ENCODE results near the gene RUNX1. TPM values are rescaled to one million over a fixed set of nuclear protein-coding genes. Genes with fewer than 3 reads are reported as not detected.

RUNX1 gene
- polyA plus RNA-seq, 1 of the 3 experiments (the other 2 are of a cell fraction), result 17.1 TPM

DNA sequence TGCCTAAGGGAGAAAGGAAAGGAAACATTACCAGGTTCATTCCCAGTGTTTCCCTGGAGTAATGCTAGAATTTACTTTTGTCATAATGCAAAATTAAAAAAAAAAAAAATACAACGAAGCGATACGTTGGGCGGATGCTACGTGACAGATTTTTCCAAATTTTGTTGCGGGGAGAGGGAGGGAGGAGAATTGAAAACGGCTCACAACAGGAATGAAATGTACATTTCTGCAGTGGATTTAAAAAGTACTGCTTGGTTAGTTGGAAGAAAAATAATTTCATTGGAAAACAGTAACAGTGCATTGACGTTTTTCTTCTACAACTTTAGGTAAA, 157.5 kb downstream of the RUNX1 start:
- no peaks in the 10 kb centered on the region for H3K9me3 ChIP-seq
- H3K9me2 ChIP-seq, result no peaks in the 10 kb centered on the region
- H3K27me3 ChIP-seq (ENCODE audit: insufficient read depth), result no peaks in the 10 kb centered on the region
- H3K79me2 ChIP-seq (ENCODE audit: insufficient read depth), result peaks cover 26% of the 10 kb centered on the region
- 29% methylated on average over 8 of the region's 8 CpGs for WGBS (ENCODE audit: low lambda C conversion rate)
- TF ChIP-seq, protein P1, sequence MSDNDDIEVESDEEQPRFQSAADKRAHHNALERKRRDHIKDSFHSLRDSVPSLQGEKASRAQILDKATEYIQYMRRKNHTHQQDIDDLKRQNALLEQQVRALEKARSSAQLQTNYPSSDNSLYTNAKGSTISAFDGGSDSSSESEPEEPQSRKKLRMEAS (IDR thresholded peaks at IDR 0.05; ENCODE audit: low read depth), result no peak
- no peak for TF ChIP-seq GATA2 (CRISPR knock-in tag; IDR thresholded peaks at IDR 0.05)
- no peak for TF ChIP-seq YY1 (IDR thresholded peaks at IDR 0.05; ENCODE audit: low read depth)
- TF ChIP-seq, protein P2, sequence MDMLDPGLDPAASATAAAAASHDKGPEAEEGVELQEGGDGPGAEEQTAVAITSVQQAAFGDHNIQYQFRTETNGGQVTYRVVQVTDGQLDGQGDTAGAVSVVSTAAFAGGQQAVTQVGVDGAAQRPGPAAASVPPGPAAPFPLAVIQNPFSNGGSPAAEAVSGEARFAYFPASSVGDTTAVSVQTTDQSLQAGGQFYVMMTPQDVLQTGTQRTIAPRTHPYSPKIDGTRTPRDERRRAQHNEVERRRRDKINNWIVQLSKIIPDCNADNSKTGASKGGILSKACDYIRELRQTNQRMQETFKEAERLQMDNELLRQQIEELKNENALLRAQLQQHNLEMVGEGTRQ (IDR thresholded peaks at IDR 0.05; ENCODE audit: borderline replicate concordance, low read depth, low read length), result no peak
- TF ChIP-seq RFX5 (IDR thresholded peaks at IDR 0.05; ENCODE audit: low read length), result no peak
- TF ChIP-seq NFIC (IDR thresholded peaks at IDR 0.05; ENCODE audit: borderline replicate concordance), result no peak
- TF ChIP-seq, protein P3, sequence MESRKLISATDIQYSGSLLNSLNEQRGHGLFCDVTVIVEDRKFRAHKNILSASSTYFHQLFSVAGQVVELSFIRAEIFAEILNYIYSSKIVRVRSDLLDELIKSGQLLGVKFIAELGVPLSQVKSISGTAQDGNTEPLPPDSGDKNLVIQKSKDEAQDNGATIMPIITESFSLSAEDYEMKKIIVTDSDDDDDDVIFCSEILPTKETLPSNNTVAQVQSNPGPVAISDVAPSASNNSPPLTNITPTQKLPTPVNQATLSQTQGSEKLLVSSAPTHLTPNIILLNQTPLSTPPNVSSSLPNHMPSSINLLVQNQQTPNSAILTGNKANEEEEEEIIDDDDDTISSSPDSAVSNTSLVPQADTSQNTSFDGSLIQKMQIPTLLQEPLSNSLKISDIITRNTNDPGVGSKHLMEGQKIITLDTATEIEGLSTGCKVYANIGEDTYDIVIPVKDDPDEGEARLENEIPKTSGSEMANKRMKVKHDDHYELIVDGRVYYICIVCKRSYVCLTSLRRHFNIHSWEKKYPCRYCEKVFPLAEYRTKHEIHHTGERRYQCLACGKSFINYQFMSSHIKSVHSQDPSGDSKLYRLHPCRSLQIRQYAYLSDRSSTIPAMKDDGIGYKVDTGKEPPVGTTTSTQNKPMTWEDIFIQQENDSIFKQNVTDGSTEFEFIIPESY (IDR thresholded peaks at IDR 0.05; ENCODE audit: borderline replicate concordance, low read depth), result no peak
- TF ChIP-seq RAD21 (IDR thresholded peaks at IDR 0.05; ENCODE audit: low read length), result no peak
- TF ChIP-seq, protein P4, sequence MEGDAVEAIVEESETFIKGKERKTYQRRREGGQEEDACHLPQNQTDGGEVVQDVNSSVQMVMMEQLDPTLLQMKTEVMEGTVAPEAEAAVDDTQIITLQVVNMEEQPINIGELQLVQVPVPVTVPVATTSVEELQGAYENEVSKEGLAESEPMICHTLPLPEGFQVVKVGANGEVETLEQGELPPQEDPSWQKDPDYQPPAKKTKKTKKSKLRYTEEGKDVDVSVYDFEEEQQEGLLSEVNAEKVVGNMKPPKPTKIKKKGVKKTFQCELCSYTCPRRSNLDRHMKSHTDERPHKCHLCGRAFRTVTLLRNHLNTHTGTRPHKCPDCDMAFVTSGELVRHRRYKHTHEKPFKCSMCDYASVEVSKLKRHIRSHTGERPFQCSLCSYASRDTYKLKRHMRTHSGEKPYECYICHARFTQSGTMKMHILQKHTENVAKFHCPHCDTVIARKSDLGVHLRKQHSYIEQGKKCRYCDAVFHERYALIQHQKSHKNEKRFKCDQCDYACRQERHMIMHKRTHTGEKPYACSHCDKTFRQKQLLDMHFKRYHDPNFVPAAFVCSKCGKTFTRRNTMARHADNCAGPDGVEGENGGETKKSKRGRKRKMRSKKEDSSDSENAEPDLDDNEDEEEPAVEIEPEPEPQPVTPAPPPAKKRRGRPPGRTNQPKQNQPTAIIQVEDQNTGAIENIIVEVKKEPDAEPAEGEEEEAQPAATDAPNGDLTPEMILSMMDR (IDR thresholded peaks at IDR 0.05), result no peak
- TF ChIP-seq POLR2AphosphoS5 (IDR thresholded peaks at IDR 0.05; ENCODE audit: low read depth, low read length), result no peak
- TF ChIP-seq, protein P5, sequence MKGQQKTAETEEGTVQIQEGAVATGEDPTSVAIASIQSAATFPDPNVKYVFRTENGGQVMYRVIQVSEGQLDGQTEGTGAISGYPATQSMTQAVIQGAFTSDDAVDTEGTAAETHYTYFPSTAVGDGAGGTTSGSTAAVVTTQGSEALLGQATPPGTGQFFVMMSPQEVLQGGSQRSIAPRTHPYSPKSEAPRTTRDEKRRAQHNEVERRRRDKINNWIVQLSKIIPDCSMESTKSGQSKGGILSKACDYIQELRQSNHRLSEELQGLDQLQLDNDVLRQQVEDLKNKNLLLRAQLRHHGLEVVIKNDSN (IDR thresholded peaks at IDR 0.05; ENCODE audit: borderline replicate concordance, low read depth), result no peak
- TF ChIP-seq MEF2A (IDR thresholded peaks at IDR 0.05; ENCODE audit: borderline replicate concordance, low read depth), result no peak
- TF ChIP-seq, protein P6, sequence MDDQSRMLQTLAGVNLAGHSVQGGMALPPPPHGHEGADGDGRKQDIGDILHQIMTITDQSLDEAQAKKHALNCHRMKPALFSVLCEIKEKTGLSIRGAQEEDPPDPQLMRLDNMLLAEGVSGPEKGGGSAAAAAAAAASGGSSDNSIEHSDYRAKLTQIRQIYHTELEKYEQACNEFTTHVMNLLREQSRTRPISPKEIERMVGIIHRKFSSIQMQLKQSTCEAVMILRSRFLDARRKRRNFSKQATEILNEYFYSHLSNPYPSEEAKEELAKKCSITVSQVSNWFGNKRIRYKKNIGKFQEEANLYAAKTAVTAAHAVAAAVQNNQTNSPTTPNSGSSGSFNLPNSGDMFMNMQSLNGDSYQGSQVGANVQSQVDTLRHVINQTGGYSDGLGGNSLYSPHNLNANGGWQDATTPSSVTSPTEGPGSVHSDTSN (IDR thresholded peaks at IDR 0.05), result no peak
- TF ChIP-seq, protein P7, sequence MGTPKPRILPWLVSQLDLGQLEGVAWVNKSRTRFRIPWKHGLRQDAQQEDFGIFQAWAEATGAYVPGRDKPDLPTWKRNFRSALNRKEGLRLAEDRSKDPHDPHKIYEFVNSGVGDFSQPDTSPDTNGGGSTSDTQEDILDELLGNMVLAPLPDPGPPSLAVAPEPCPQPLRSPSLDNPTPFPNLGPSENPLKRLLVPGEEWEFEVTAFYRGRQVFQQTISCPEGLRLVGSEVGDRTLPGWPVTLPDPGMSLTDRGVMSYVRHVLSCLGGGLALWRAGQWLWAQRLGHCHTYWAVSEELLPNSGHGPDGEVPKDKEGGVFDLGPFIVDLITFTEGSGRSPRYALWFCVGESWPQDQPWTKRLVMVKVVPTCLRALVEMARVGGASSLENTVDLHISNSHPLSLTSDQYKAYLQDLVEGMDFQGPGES (IDR thresholded peaks at IDR 0.05; ENCODE audit: low read depth, low read length), result no peak
- TF ChIP-seq EZH2phosphoT487 (IDR thresholded peaks at IDR 0.05; ENCODE audit: borderline replicate concordance, low read depth), result no peak
- no peak for TF ChIP-seq TAF1 (IDR thresholded peaks at IDR 0.05; ENCODE audit: borderline replicate concordance, low read depth, low read length)
- TF ChIP-seq TEAD4 (IDR thresholded peaks at IDR 0.05; ENCODE audit: borderline replicate concordance, insufficient read depth), result no peak
- no peak for TF ChIP-seq SMC3 (IDR thresholded peaks at IDR 0.05; ENCODE audit: low read depth, low read length)
- no peak for TF ChIP-seq GABPA (IDR thresholded peaks at IDR 0.05; ENCODE audit: low read depth)
- no peak for DNase-seq
- peak overlapping the region; percentile 43; the same call in 1 of the 2 replicates for H2AFZ ChIP-seq (ENCODE audit: low read depth)
- peak overlapping the region; percentile 81; a peak in 3 of 4 replicates for H3K4me3 ChIP-seq (ENCODE audit: low read depth in 2 of 2, low read length in 1 of 2)
- peaks cover 9% of the 10 kb centered on the region for H3F3A ChIP-seq (replicated peaks; ENCODE audit: insufficient read depth)
- ChIA-PET CTCF (interaction anchor here (1.0 to 1.5 kb wide), 2 partner anchors 10 to 42 kb away, joined by 3 read pairs; no protein-coding TSS in a partner anchor), POLR2A (no interaction called here)
- H4K20me1 ChIP-seq (ENCODE audit: insufficient read depth), result peaks cover 7% of the 10 kb centered on the region
- H3K36me3 ChIP-seq (replicated peaks in 1 of 2; ENCODE audit: control insufficient read depth in 1 of 2, insufficient read depth in 2 of 2, low read length in 1 of 2), result no peaks in the 10 kb centered on the region
- peaks cover 0 to 7% of the 10 kb centered on the region in 2 experiments; a peak in 2 of 4 replicates for H3K4me1 ChIP-seq (ENCODE audit: control insufficient read depth in 1 of 2, insufficient read depth in 2 of 2, low read depth in 1 of 2, low read length in 1 of 2)
- H3K9ac ChIP-seq, result peak overlapping the region; percentile 92
- peak overlapping the region in 1 of 2 experiments; percentile 95; a peak in 2 of 4 replicates for H3K27ac ChIP-seq (ENCODE audit: low read depth in 2 of 2, low read length in 1 of 2)
- H3K4me2 ChIP-seq, result peak overlapping the region; percentile 94
